ENCODE results near the gene ZNF823. TPM values are rescaled to one million over a fixed set of nuclear protein-coding genes. Genes with fewer than 3 reads are reported as not detected.

Gene ZNF823
- total and polyA plus RNA-seq, 2 of the 13 experiments (the other 11 are each of a cell fraction or from before 2014, with no cell fraction given): 5.7 to 11.7 TPM

DNA sequence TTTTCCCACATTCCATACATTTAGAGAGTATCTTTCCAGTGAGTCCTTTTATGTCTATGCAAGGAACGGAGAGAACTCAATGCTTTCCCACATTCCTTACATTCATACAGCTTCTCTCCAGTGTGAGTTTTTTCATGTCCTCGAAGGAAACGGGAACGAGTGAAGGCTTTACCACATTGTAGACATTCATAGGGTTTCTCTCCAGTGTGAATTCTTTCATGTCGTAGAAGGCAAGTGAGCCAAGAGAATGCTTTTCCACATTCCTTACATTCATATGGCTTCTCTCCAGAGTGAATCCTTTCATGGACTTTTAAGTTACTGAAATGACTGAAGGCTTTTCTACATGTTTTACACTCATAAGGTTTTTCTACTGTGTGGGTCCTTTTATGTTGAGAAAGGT, 17.1 kb downstream of the ZNF823 start:
- no peak overlapping the region for H3K4me3 ChIP-seq (replicated peaks in 1 of 3; ENCODE audit: insufficient read depth in 1 of 3, low read depth in 2 of 3, low read length in 3 of 3)
- FAIRE-seq (no peak), ATAC-seq (no peak), DNase-seq (ENCODE audit: low spot score) (no peak)
- H3K4me2 ChIP-seq (ENCODE audit: low read depth, low read length): no peak overlapping the region
- H3K4me1 ChIP-seq (ENCODE audit: insufficient read depth, low read length): no peaks in the 10 kb centered on the region
- H3K27ac ChIP-seq (ENCODE audit: extremely low read length, insufficient read depth, low read length): no peak overlapping the region
- CTCF ChIA-PET (ENCODE audit: low intra/inter-chr PET ratio, low total read pairs): no interaction called here
- H3K9me3 ChIP-seq (ENCODE audit: low read length): no peaks in the 10 kb centered on the region
- peaks cover 15 to 44% of the 10 kb centered on the region in 2 experiments for H3K36me3 ChIP-seq (replicated peaks in 1 of 2; ENCODE audit: control insufficient read depth in 1 of 2, insufficient read depth in 2 of 2, low read length in 2 of 2)
- WGBS (ENCODE audit: low lambda C conversion rate): 97% methylated on average over 5 of the region's 5 CpGs
- no peak overlapping the region for H3K9ac ChIP-seq (ENCODE audit: insufficient read depth, low read depth, low read length)
- POLR2A ChIA-PET: no interaction called here
- H3K79me2 ChIP-seq (ENCODE audit: insufficient read depth, low read length): peaks cover 2% of the 10 kb centered on the region
- no peak overlapping the region for H2AFZ ChIP-seq (ENCODE audit: low read length)
- BruUV-seq (replicated peaks): no TSS peak
- H3K27me3 ChIP-seq (ENCODE audit: control insufficient read depth in 1 of 2, insufficient read depth in 2 of 2, low read length in 2 of 2): no peaks in the 10 kb centered on the region
- in situ Hi-C loops (cut with HindIII; ENCODE audit: extremely low pct_ligation_motif_present, low pct_unique_long_range_greater_than_20kb) (no loop called here), intact Hi-C loops (cut with micrococcal nuclease; ENCODE audit: unreplicated experiment) (no loop called here)
- no peaks in the 10 kb centered on the region for H4K20me1 ChIP-seq (ENCODE audit: insufficient read depth, low read length)
- no peak for TF ChIP-seq RFX1 (IDR thresholded peaks at IDR 0.05)
- TF ChIP-seq BHLHE40 (IDR thresholded peaks at IDR 0.05; ENCODE audit: low read length): no peak
- TF ChIP-seq MBNL3 (CRISPR knock-in tag; conservative IDR thresholded peaks at IDR 0.05): no peak
- no peak for TF ChIP-seq CENPX (CRISPR knock-in tag; IDR thresholded peaks at IDR 0.05)
- TF ChIP-seq ZBTB40 (IDR thresholded peaks at IDR 0.05): no peak
- TF ChIP-seq ZBTB40 (CRISPR knock-in tag; IDR thresholded peaks at IDR 0.05): no peak
- TF ChIP-seq SRSF1 (optimal IDR thresholded peaks at IDR 0.05; ENCODE audit: low read depth, low read length): no peak
- TF ChIP-seq KLF15 (CRISPR knock-in tag; IDR thresholded peaks at IDR 0.05; ENCODE audit: borderline replicate concordance): no peak
- TF ChIP-seq NPAS2 (CRISPR knock-in tag; IDR thresholded peaks at IDR 0.05; ENCODE audit: borderline replicate concordance): no peak
- TF ChIP-seq, protein P1, sequence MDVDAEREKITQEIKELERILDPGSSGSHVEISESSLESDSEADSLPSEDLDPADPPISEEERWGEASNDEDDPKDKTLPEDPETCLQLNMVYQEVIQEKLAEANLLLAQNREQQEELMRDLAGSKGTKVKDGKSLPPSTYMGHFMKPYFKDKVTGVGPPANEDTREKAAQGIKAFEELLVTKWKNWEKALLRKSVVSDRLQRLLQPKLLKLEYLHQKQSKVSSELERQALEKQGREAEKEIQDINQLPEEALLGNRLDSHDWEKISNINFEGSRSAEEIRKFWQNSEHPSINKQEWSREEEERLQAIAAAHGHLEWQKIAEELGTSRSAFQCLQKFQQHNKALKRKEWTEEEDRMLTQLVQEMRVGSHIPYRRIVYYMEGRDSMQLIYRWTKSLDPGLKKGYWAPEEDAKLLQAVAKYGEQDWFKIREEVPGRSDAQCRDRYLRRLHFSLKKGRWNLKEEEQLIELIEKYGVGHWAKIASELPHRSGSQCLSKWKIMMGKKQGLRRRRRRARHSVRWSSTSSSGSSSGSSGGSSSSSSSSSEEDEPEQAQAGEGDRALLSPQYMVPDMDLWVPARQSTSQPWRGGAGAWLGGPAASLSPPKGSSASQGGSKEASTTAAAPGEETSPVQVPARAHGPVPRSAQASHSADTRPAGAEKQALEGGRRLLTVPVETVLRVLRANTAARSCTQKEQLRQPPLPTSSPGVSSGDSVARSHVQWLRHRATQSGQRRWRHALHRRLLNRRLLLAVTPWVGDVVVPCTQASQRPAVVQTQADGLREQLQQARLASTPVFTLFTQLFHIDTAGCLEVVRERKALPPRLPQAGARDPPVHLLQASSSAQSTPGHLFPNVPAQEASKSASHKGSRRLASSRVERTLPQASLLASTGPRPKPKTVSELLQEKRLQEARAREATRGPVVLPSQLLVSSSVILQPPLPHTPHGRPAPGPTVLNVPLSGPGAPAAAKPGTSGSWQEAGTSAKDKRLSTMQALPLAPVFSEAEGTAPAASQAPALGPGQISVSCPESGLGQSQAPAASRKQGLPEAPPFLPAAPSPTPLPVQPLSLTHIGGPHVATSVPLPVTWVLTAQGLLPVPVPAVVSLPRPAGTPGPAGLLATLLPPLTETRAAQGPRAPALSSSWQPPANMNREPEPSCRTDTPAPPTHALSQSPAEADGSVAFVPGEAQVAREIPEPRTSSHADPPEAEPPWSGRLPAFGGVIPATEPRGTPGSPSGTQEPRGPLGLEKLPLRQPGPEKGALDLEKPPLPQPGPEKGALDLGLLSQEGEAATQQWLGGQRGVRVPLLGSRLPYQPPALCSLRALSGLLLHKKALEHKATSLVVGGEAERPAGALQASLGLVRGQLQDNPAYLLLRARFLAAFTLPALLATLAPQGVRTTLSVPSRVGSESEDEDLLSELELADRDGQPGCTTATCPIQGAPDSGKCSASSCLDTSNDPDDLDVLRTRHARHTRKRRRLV (CRISPR knock-in tag; IDR thresholded peaks at IDR 0.05): no peak
